RPMI8226 (cell line): ENCODE measurements around the gene PRDM9.
"Not testable (repeated sequence)": the region's sequence is repeated elsewhere in the genome, so short reads cannot be mapped to it uniquely, and the experiment has no call there.

Source experiments
- DNase-seq: peaks from one replicate; pipeline ENCODE4 v3.0.0-alpha.2; 2015

The PRDM9 gene

GRCh38 chr5:23507278-23507685 lies at the start of gene PRDM9:
Gene PRDM9 (plus strand): TSS chr5:23507609. CDS start chr5:23509034, 1,425 bp downstream.
- DNase-seq: peak; percentile 72

- DNase-seq: no peak
These were observed 49.6 kb upstream of the PRDM9 start for GRCh38 chr5:23457780-23458179.

- no peak for DNase-seq
These were observed 48.2 kb upstream of the PRDM9 start for GRCh38 chr5:23459214-23459613.

GRCh38 chr5:23461576-23461975 lies 45.8 kb upstream of the PRDM9 start:
- DNase-seq: no peak

GRCh38 chr5:23466401-23466912 lies 41.0 kb upstream of the PRDM9 start:
- peak; percentile 3 for DNase-seq

- no peak for DNase-seq
These were observed 38.8 kb upstream of the PRDM9 start for GRCh38 chr5:23468658-23469057.

- DNase-seq: no peak
These were observed 33.5 kb upstream of the PRDM9 start for GRCh38 chr5:23473915-23474314.

- no peak for DNase-seq
These were observed 33.1 kb upstream of the PRDM9 start for GRCh38 chr5:23474315-23474714.

GRCh38 chr5:23476580-23476979 lies 30.8 kb upstream of the PRDM9 start:
- no peak for DNase-seq

GRCh38 chr5:23482642-23483041 lies 24.8 kb upstream of the PRDM9 start:
- DNase-seq: no peak

GRCh38 chr5:23483090-23483489 lies 24.3 kb upstream of the PRDM9 start:
- no peak for DNase-seq

- DNase-seq: no peak
These were observed 23.3 kb upstream of the PRDM9 start for GRCh38 chr5:23484096-23484495.

GRCh38 chr5:23486227-23486626 lies 21.2 kb upstream of the PRDM9 start:
- DNase-seq: not testable (repeated sequence)

- no peak for DNase-seq
These were observed 16.4 kb upstream of the PRDM9 start for GRCh38 chr5:23490993-23491392.

- DNase-seq: no peak
These were observed 12.9 kb upstream of the PRDM9 start for GRCh38 chr5:23494558-23494957.

- no peak for DNase-seq
These were observed 10.8 kb upstream of the PRDM9 start for GRCh38 chr5:23496576-23496975.

- DNase-seq: peak; percentile 2
These were observed 826 bp upstream of the PRDM9 start for GRCh38 chr5:23506329-23507236.

GRCh38 chr5:23510434-23510833 lies 3.0 kb downstream of the PRDM9 start:
- DNase-seq: not testable (repeated sequence)

- DNase-seq: no peak
These were observed 15.1 kb downstream of the PRDM9 start for GRCh38 chr5:23522553-23522952.

- no peak for DNase-seq
These were observed 15.6 kb downstream of the PRDM9 start for GRCh38 chr5:23523031-23523430.

GRCh38 chr5:23523998-23524397 lies 16.6 kb downstream of the PRDM9 start:
- DNase-seq: no peak

- no peak for DNase-seq
These were observed 18.3 kb downstream of the PRDM9 start for GRCh38 chr5:23525751-23526150.

- DNase-seq: not testable (repeated sequence)
These were observed 19.2 kb downstream of the PRDM9 start for GRCh38 chr5:23526616-23527015.

GRCh38 chr5:23527216-23527920 lies 20.0 kb downstream of the PRDM9 start:
- not testable (repeated sequence) for DNase-seq
